HG02678 (cell line): Measurements from ENCODE around the gene FAM153A.
"Not testable (repeated sequence)": the region's sequence is repeated elsewhere in the genome, so short reads cannot be mapped to it uniquely, and the experiment has no call there.

ENCODE experiments used
- ATAC-seq: cut with Tn5 transposase; IDR thresholded peaks from one replicate; pipeline ENCODE4 v1.9.1; 2021; ENCODE audit warnings: mild to moderate bottlenecking, moderate library complexity; ENCODE audit not compliant: unreplicated experiment

The FAM153A gene

DNA sequence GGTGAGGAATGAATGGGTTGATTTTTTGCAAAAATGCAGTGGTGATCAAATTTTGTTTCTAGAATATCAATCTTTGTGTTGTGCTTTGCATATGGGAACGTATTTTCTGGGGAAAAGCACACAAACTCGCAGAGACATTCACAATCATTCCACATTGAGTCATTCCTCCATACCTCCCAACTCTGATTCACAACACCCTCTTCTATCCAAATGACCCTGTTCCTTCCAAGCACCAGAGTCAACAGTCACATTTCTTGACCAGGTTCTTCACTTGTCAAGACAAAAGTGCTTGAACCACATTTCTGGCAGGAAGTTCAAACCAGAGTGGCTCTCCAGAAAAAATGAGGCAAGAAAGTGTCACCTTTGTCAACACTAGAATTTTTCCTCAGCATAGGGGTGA, 35.3 kb downstream of the FAM153A start:
- ATAC-seq: not testable (repeated sequence)

- ATAC-seq: not testable (repeated sequence)
Observed at GRCh38 chr5:177724858-177725257, 57.8 kb downstream of the FAM153A start.

DNA sequence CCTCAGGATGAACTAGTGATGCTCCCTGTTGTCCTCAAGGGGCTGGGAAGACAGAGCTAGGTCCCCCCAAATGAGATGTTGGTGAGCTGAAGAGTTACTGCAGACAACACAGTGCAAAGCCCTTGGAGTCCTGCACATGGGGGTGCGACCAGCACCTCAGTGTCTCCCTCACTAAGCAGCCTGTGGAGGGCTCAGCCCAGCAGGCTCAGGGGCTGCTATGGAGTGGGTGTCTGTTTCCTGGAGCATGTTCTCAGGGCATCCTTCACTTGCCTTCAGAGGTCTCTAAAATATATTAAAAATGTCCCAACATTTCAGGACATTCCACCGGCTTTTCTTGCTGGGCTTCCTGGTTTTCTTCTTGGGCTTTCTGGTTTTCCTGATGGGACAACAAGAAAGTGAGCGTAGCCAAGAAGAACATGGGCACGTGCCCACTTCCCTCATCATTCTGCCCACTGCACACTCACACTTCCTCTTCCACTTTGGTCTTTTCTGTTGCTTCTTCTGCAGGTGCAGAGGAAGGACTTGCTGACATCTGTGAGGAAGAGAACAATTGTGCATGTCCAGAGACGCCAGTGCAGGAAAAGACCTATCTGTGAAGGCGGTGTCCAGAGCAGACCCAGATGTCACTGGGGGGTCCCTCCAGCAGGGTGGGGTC, 58.7 kb downstream of the FAM153A start:
- not testable (repeated sequence) for ATAC-seq

DNA sequence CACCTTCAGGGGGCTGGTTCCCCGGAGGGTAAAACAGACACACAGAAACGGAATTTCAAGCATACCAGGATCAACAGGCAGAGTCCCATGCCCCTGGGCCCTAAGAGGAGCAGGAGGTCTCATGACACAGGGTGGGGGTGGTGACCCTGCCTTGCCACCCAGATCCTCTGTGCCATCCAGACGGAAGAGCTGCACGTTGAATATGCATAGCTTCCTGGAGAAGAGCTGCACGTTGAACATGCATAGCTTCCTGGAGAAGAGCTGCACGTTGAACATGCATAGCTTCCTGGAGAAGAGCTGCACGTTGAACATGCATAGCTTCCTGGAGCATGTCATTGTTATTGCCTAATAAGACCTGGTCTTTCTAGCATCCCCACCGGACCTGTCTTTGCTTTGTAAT, 59.9 kb downstream of the FAM153A start:
- ATAC-seq: not testable (repeated sequence)

GRCh38 chr5:177719989-177720388, 62.7 kb downstream of the FAM153A start:
- ATAC-seq: not testable (repeated sequence)

DNA sequence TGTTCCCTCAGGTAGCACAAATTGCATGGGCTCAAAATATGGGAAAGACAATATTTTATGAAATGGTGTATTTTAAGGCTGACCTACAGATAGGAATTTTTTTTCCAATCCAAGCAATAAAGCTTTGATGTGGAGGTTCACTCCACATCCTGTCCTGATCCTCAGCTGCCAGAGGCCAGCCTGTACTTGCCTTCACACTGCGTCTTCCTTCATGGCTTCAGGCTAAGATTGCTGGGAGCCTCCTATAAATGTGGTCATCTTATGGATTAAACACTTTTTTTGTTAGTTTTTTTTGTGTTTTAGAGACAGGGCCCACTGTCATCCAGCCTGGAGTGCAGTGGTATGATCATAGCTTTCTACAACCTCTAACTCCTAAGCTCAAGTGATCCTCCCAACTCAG, 67.3 kb downstream of the FAM153A start:
- ATAC-seq: not testable (repeated sequence)

GRCh38 chr5:177696100-177696499, 86.6 kb downstream of the FAM153A start:
- ATAC-seq: not testable (repeated sequence)

GRCh38 chr5:177695356-177695930, 87.3 kb downstream of the FAM153A start:
- not testable (repeated sequence) for ATAC-seq

- not testable (repeated sequence) for ATAC-seq
Observed at GRCh38 chr5:177694518-177694835, 88.2 kb downstream of the FAM153A start.

DNA sequence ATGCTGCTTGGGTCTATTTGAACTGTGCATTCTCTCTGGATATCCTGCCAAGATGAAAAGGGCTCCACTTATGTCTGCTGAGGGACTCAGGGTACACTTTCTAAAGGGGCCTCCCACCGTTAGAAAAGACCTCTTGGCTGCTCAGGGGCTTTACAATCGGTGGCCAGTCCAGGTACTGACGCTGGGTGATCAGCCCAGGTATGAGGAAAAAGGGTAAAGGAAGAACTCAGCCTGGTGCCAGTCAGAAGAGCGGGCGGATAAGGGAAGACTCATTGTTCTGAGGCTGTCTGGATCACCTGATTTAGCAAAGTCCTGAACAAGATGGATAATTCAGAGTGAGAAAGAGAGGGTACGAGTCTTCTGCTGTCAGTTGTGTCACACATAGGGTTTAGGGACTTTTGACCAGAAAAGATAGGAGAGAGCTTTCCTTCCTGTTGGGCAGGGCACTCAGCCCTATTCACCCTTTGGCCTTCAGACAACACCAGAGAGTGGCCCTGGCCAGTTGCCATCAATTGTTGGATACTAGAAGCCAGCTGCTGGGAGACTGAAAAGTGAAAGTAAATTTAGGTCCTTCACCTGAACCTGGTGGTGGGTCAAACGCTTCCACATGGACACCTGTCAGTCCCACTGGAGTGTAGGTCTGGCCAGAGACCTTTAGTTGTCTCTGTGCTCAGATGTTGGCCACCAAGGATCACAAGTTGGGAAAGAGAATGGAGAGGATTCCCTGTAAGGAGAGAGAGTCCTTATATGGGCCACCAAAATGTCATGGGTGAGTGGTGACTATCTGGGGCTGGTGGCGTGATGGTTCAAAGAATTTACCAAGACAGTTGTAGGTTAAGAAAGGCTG, 88.8 kb downstream of the FAM153A start:
- not testable (repeated sequence) for ATAC-seq

DNA sequence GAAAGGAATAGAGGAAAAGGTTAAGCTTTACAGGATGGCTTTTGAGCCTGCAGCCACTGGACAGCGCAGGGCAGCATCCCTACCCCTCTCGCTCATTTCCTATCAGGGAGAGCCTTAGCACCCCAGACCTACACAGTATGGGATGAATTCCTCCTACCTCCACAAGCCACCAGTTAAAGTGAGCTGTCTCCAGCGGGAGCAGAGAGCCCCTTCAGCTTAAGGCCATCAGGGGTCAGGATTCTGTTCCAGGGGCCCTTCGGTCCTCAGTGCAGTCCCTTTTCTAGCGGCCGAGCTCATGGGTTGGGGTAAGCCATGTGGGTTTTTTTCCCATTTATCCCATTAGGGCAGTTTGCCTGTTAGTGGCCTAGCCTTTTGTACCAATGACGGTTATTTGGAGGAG, 89.7 kb downstream of the FAM153A start:
- not testable (repeated sequence) for ATAC-seq

DNA sequence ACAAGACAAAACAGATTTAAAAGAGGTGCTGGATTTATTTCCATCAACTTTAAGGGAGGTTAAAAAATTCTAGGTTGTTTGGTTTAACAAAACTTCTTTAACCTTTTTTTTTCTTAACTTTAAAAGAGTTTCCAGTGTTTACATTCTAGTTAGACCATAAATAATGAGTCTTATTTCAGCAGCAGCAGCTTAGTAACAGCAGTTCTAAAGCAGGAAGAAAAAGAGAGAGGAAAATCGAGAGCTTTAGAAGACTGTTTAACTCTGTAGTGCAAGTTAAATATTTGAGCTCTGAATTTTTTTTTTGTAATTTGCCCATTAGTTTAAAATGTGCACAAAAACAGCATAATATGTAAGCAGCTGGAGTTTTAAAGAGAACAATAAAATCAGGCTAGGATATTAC, 90.2 kb downstream of the FAM153A start:
- ATAC-seq: not testable (repeated sequence)

GRCh38 chr5:177689011-177689610, 93.6 kb downstream of the FAM153A start:
- not testable (repeated sequence) for ATAC-seq

DNA sequence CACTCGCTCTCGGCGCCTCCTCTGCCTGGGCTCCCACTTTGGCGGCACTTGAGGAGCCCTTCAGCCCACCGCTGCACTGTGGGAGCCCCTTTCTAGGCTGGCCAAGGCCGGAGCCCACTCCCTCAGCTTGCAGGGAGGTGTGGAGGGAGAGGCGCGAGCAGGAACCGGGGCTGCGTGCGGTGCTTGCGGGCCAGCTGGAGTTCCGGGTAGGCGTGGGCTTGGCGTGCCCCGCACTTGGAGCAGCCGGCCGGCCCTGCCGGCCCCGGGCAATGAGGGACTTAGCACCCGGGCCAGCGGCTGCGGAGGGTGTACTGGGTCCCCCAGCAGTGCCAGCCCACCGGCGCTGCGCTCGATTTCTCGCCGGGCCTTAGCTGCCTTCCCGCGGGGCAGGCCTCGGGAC, 94.6 kb downstream of the FAM153A start:
- not testable (repeated sequence) for ATAC-seq

DNA sequence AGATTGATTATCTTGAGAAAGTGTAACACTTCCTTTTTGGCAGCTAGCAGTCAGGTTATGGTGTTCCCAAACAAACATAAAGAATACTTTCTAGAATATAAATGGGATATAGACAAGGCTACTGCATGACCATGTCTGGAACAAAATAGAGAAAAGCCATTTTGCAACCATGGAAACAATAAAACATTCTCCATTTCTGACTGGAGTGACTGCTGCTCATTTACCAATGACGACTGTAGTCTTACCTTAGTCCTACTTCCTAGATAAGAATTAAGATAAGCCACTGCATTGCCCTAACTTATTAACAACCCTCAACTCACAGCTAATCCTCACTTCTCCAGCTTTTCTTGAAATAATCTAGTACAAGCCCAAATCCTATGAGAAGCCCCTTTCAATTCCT, 100.8 kb downstream of the FAM153A start:
- ATAC-seq: not testable (repeated sequence)
